Natural killer cell (primary cell): Measurements from ENCODE around the gene OARD1. TPM values are rescaled to one million over a fixed set of nuclear protein-coding genes. Genes with fewer than 3 reads are reported as not detected.

Experiments used
- ATAC-seq, 3 donors: fragments of 150-1000 bp in 2 of 3; fragments of 200-7000 bp in 1 of 3; cut with Tn5 transposase; 1 replicate in 1 of 3; 2 replicates in 2 of 3; pipeline ENCODE4 v1.10.0; 2021; ENCODE audit warnings: mild to moderate bottlenecking in 2 of 3, moderate library complexity in 2 of 3
- DNase-seq, 2 donors: peaks; one replicate each; pipeline versions ENCODE4 v3.0.0 to v3.0.0-alpha.2; 2013 to 2021; ENCODE audit warnings: mixed read lengths in 1 of 2
- H3K27ac ChIP-seq: one replicate; pipeline ENCODE4 v1.5.1; 2013; ENCODE audit warnings: mild to moderate bottlenecking, low read length
- H3K27me3 ChIP-seq: one replicate; pipeline ENCODE4 v1.6.1; 2013; ENCODE audit warnings: low read length; ENCODE audit not compliant: control insufficient read depth, insufficient read depth
- H3K36me3 ChIP-seq: one replicate; pipeline ENCODE4 v1.6.1; 2013; ENCODE audit warnings: low read length; ENCODE audit not compliant: control insufficient read depth, insufficient read depth
- H3K4me1 ChIP-seq: one replicate; pipeline ENCODE4 v1.6.1; 2013; ENCODE audit warnings: low read length; ENCODE audit not compliant: control insufficient read depth, insufficient read depth
- H3K4me3 ChIP-seq: one replicate; pipeline ENCODE4 v1.5.1; 2013; ENCODE audit warnings: low read length
- H3K9me3 ChIP-seq: one replicate; pipeline ENCODE4 v1.6.1; 2013; ENCODE audit warnings: low read length; ENCODE audit not compliant: control insufficient read depth, insufficient read depth
- H3K27ac Mint-ChIP-seq, 2 donors: one replicate each; pipeline ENCODE4 v1.8.0; 2022; ENCODE audit warnings: mild to moderate bottlenecking in 2 of 2, mixed read lengths in 2 of 2, moderate library complexity in 1 of 2
- H3K27me3 Mint-ChIP-seq, 2 donors: one replicate each; pipeline ENCODE4 v1.8.0; 2022; ENCODE audit warnings: low read depth in 2 of 2, mixed read lengths in 2 of 2
- H3K36me3 Mint-ChIP-seq: one replicate; pipeline ENCODE4 v1.8.0; 2022; ENCODE audit warnings: mixed read lengths
- H3K4me1 Mint-ChIP-seq, 2 donors: one replicate each; pipeline ENCODE4 v1.8.0; 2022; ENCODE audit warnings: mixed read lengths in 2 of 2
- H3K4me3 Mint-ChIP-seq: one replicate; pipeline ENCODE4 v1.8.0; 2022; ENCODE audit warnings: mild to moderate bottlenecking, moderate library complexity, mixed read lengths
- H3K9me3 Mint-ChIP-seq, 2 donors: one replicate each; pipeline ENCODE4 v1.8.0; 2022; ENCODE audit warnings: mixed read lengths in 2 of 2
- CTCF ChIP-seq: fragments of 200-600 bp; IDR thresholded peaks from one replicate; pipeline ENCODE4 v1.8.0; 2022; ENCODE audit warnings: antibody characterized with exemption
- WGBS: methylation state at CpG from one replicate; pipeline ENCODE4 v1.1.7; 2013; ENCODE audit warnings: missing lambda C conversion rate; ENCODE audit not compliant: insufficient coverage; 5-methylcytosine and 5-hydroxymethylcytosine counted together
- intact Hi-C: fragments of 100-400 bp; cut with micrococcal nuclease; formaldehyde crosslinking; loops from one replicate; pipeline ENCODE4 v1.14.2; 2022
- total RNA-seq, 4 donors: library from RNA; stranded (reverse); fragments of 120-200 nt in 1 of 4; gene quantifications; one replicate each; pipeline versions ENCODE4 v1.2.3 to v1.2.4, GENCODE V29; 2013 to 2022

The OARD1 gene
- total RNA-seq, 3 donors from 2014 or later (not counting 1 experiment from before 2014, with no cell fraction given), result 30.8 to 36.7 (median 35.5) TPM

DNA sequence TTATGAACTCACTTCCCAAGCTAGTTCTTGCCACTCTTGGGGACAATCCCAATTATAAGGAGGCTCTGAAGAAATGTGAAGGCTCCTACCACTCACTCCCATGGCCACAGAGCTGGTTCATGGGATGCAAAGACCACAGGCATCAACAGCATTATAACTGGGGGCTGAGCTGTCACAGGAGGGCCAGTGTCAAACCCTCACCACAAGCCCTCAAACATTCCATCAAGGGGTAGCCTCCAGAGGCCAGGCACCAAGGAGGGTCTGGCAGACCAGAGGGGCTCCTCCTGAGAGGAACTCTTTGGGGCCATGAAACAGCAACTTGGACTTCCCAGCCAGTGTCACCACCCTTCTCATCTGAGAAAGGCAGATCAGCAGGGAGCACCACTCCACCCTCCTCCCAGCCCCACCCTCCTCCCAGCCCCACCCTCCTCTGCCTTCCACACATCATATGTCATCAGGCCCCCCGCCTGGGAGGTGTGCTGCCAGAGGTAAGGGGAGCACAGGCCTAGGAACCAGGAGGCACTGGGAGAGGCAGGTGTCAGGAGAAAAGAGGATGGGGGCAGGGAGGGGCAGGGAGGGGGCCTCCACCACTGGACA, 31.1 kb downstream of the OARD1 start:
- WGBS, result no CpG with 5 or more reads among the region's 1 CpG
- no peaks in the 10 kb centered on the region for H3K27me3 Mint-ChIP-seq
- DNase-seq, result no peak

GRCh38 chr6:41040101-41040939, 31.8 kb downstream of the OARD1 start:
- H3K4me1 ChIP-seq, result no peaks in the 10 kb centered on the region
- H3K36me3 ChIP-seq, result no peaks in the 10 kb centered on the region
- no peaks in the 10 kb centered on the region for H3K9me3 Mint-ChIP-seq
- no peak overlapping the region for H3K4me3 Mint-ChIP-seq
- H3K4me1 Mint-ChIP-seq, result no peaks in the 10 kb centered on the region
- H3K27me3 Mint-ChIP-seq, result no peaks in the 10 kb centered on the region
- ATAC-seq (no peak), DNase-seq (no peak)
- WGBS, result 62% methylated on average over 6 of the region's 6 CpGs
- no peak for TF ChIP-seq CTCF
- H3K36me3 Mint-ChIP-seq, result no peaks in the 10 kb centered on the region
- H3K27ac ChIP-seq, result no peak overlapping the region
- H3K27ac Mint-ChIP-seq, result no peak overlapping the region
- H3K27me3 ChIP-seq, result no peaks in the 10 kb centered on the region
- H3K9me3 ChIP-seq, result no peaks in the 10 kb centered on the region
- intact Hi-C loops, result no loop called here
- H3K4me3 ChIP-seq, result no peak overlapping the region

More for the DNA sequence above, 31.1 kb downstream of the OARD1 start:
- Histone ChIP-seq H3K36me3 (no peaks in the 10 kb centered on the region), H3K9me3 (no peaks in the 10 kb centered on the region), H3K27me3 (no peaks in the 10 kb centered on the region), H3K27ac (no peak overlapping the region), H3K4me1 (no peaks in the 10 kb centered on the region), H3K4me3 (no peak overlapping the region)
- no peaks in the 10 kb centered on the region for H3K4me1 Mint-ChIP-seq
- no peaks in the 10 kb centered on the region for H3K9me3 Mint-ChIP-seq
- no peak overlapping the region for H3K27ac Mint-ChIP-seq
- H3K36me3 Mint-ChIP-seq, result no peaks in the 10 kb centered on the region
- no peak overlapping the region for H3K4me3 Mint-ChIP-seq
- no peak for TF ChIP-seq CTCF
- no peak for ATAC-seq
- intact Hi-C loops, result no loop called here

GRCh38 chr6:41039060-41039998, 32.8 kb downstream of the OARD1 start, which contains the start of gene UNC5CL:
Gene UNC5CL, minus strand, starts transcription at chr6:41039221. Its CDS starts 4,147 bp downstream, at chr6:41035074.
- H3K4me3 ChIP-seq, result no peak within 1 kb of the TSS
- no peak within 1 kb of the TSS for H3K27ac Mint-ChIP-seq
- no peaks in the 10 kb centered on the region for H3K4me1 ChIP-seq
- no peak within 1 kb of the TSS for H3K27ac ChIP-seq
- H3K36me3 ChIP-seq, result no peaks in the 10 kb centered on the region
- 78% methylated on average over 10 of the region's 10 CpGs for WGBS
- no peaks in the 10 kb centered on the region for H3K27me3 Mint-ChIP-seq
- no peak within 1 kb of the TSS for H3K4me3 Mint-ChIP-seq
- no peaks in the 10 kb centered on the region for H3K9me3 ChIP-seq
- H3K27me3 ChIP-seq, result no peaks in the 10 kb centered on the region
- ATAC-seq (peak in 2 of 3 donors; percentile 67 to 75), DNase-seq (peak in 1 of 2 donors; percentile 71)
- peak; percentile 71 for TF ChIP-seq CTCF
- no peaks in the 10 kb centered on the region for H3K4me1 Mint-ChIP-seq
- intact Hi-C loops, result loop anchor here (5.0 kb wide), 1 partner anchor 1057 kb away; no protein-coding TSS in a partner anchor
- H3K36me3 Mint-ChIP-seq, result no peaks in the 10 kb centered on the region
- H3K9me3 Mint-ChIP-seq, result no peaks in the 10 kb centered on the region
